GM06990 (cell line): Measurements from ENCODE around the gene DET1.
A peak's percentile ranks its signal among the peaks of the same experiment; 100 is the strongest.
"Not testable (repeated sequence)": the region's sequence is repeated elsewhere in the genome, so short reads cannot be mapped to it uniquely, and the experiment has no call there.

Experiments
- DNase-seq: peaks from one replicate; pipeline ENCODE4 v3.0.0-alpha.2; 2011; ENCODE audit not compliant: insufficient read length; ENCODE audit errors: extremely low read depth
- H3K27me3 ChIP-seq: replicated peaks from 2 replicates; pipeline ENCODE4 v1.6.0; 2011; ENCODE audit warnings: low read length; ENCODE audit not compliant: control insufficient read depth, insufficient read depth
- H3K36me3 ChIP-seq: 2 replicates; pipeline ENCODE4 v1.5.1; 2011; ENCODE audit warnings: low read length; ENCODE audit not compliant: control insufficient read depth, insufficient read depth
- H3K4me3 ChIP-seq: replicated peaks from 2 replicates; pipeline ENCODE4 v1.5.1; 2011; ENCODE audit warnings: low read depth, mild to moderate bottlenecking, control low read depth, low read length
- TF ChIP-seq, protein P1 (sequence below): IDR thresholded peaks from 2 replicates; pipeline ENCODE4 v1.5.1; 2011; ENCODE audit warnings: low read length, control low read depth, mild to moderate bottlenecking, inconsistent platforms; ENCODE audit not compliant: insufficient read depth, poor library complexity, severe bottlenecking

Gene DET1

DNA sequence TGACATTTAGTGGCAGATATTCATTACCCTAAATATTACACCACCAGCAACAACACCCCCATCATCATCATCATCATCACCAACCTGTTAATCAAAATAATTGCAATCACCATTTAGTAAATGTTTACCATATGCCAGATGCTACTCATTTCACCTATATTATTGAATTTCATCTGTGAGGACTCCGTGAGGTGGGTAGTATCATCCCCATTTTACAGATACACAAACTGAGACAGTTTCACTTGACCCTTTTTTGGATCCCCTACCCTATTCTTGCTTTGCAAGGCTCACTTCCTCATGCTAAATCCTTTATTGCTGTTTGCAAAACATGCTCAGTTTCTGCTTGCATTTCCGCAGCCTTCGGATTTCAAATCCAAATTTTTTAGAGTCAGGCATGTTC is 18.3 kb upstream of the DET1 start:
- Histone ChIP-seq H3K27me3 (no peaks in the 10 kb centered on the region), H3K4me3 (no peak overlapping the region), H3K36me3 (no peaks in the 10 kb centered on the region)
- DNase-seq = no peak
- TF ChIP-seq, protein P1, sequence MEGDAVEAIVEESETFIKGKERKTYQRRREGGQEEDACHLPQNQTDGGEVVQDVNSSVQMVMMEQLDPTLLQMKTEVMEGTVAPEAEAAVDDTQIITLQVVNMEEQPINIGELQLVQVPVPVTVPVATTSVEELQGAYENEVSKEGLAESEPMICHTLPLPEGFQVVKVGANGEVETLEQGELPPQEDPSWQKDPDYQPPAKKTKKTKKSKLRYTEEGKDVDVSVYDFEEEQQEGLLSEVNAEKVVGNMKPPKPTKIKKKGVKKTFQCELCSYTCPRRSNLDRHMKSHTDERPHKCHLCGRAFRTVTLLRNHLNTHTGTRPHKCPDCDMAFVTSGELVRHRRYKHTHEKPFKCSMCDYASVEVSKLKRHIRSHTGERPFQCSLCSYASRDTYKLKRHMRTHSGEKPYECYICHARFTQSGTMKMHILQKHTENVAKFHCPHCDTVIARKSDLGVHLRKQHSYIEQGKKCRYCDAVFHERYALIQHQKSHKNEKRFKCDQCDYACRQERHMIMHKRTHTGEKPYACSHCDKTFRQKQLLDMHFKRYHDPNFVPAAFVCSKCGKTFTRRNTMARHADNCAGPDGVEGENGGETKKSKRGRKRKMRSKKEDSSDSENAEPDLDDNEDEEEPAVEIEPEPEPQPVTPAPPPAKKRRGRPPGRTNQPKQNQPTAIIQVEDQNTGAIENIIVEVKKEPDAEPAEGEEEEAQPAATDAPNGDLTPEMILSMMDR = no peak

DNA sequence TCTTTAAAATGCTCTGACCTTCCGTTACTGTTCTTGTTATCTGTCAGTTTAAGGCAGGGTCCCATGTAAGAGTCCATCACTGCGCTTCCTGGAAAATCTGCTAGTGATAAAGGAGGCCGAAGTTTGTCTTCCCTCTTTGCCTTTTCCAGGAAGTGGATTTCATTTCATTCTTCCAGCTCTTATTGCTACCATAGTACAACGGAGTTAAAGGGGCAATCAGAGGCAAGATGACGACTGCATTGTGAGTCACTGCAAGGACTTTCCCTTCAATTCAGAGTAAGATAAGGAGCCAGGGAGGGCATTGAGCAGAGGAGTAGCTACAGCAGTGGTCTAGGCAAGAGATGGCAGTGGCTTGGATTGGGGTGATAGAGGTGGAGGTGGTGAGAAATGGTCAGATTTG is 17.2 kb upstream of the DET1 start:
- no peaks in the 10 kb centered on the region for H3K36me3 ChIP-seq
- no peaks in the 10 kb centered on the region for H3K27me3 ChIP-seq
- H3K4me3 ChIP-seq = no peak overlapping the region
- DNase-seq = no peak
- TF ChIP-seq, protein P1 = no peak

DNA sequence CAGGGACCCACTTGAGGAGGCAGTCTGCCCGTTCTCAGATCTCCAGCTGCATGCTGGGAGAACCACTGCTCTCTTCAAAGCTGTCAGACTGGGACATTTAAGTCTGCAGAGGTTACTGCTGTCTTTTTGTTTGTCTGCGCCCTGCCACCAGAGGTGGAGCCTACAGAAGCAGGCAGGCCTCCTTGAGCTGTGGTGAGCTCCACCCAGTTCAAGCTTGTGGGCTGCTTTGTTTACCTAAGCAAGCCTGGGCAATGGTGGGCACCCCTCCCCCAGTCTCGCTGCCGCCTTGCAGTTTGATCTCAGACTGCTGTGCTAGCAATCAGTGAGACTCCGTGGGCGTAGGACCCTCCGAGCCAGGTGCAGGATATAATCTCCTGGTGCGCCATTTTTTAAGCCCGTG is 13.1 kb upstream of the DET1 start:
- H3K4me3 ChIP-seq, DNase-seq, H3K27me3 ChIP-seq, H3K36me3 ChIP-seq: not testable (repeated sequence)

DNA sequence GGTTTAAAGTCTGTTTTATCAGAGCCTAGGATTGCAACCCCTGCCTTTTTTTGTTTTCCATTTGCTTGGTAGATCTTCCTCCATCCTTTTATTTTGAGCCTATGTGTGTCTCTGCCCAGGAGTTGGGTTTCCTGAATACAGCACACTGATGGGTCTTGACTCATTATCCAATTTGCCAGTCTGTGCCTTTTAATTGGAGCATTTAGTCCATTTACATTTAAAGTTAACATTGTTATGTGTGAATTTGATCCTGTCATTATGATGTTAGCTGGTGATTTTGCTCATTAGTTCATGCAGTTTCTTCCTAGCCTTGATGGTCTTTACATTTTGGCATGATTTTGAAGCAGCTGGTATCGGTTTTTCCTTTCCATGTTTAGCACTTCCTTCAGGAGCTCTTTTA is 11.5 kb upstream of the DET1 start:
- not testable (repeated sequence) for H3K36me3 ChIP-seq, DNase-seq, H3K4me3 ChIP-seq, H3K27me3 ChIP-seq

DNA sequence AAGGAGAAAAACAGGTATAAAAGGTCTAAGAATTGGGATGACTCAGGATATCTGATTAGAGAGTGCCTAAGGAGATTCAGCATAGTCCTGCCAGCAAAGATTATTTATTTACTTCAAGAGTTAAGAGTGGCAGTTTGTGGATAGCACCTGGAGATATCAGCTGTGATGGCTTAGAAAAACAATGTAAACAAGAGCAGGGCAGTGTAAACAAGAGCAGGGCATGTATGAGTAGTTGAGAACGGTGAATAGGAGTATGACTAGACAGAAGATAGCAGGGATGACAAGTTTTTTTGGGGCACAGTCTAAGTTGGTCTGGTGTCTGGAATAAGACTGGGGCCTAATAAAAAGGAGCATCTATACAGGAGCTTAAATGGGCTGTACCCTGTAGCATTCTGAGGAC is 1.5 kb upstream of the DET1 start:
- H3K4me3 ChIP-seq, DNase-seq, H3K36me3 ChIP-seq, H3K27me3 ChIP-seq: not testable (repeated sequence)

DNA sequence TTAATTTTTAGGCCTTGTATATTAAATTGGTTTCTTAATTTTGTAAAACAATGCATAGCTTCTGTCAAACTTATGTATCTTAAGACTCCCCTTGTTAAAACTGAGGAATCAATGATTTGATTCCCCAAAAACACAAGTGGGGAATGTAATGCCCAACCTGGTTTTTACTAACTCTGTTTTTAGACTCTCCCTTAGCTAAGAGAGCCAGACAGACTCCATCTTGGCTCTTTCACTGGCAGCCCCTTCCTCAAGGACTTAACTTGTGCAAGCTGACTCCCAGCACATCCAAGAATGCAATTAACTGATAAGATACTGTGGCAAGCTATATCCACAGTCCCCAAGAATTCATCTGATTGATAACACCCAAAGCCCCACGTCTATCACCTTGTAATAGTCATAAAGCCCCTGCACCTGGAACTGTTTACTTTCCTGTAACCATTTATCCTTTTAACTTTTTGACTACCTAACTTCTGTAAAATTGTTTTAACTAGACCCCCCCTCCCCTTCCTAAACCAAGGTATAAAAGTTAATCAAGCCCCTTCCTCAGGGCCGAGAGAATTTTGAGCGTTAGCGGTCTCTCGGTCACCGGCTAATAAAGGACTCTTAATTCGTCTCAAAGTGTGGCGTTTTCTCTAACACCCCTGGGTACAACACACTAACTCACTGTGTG is 768 bp downstream of the DET1 start:
- not testable (repeated sequence) for H3K27me3 ChIP-seq, H3K36me3 ChIP-seq, DNase-seq
- H3K4me3 ChIP-seq = peak overlapping the region; percentile 74

DNA sequence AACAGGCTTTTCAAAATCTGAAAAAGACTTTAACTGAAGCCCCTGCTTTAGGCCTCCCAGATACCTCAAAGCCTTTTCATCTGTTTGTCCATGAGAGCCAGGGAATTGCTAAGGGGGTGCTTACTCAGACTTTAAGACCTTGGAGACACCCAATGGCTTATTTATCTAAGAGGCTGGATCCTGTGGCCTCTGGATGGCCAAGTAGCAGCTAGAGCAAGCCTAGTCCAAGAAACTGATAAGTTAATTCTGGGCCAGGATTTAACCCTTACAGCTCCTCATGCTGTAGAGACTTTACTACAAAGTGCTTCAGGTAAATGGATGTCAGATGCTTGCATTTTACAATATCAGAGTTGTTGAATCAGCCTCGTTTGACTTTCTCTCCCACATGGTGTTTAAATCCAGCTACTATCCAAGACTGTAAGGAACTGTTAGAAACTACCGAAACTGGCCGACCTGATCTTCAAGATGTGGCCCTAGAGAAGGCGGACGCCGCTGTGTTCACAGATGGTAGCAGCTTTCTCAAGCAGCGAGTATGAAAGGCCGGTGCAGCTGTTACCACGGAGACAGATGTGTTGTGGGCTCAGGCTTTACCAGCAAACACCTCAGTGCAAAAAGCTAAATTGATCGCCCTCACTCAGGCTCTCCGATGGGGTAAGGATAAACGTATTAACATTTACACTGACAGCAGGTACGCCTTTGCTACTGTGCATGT is 3.3 kb downstream of the DET1 start:
- no peak for DNase-seq
- no peak overlapping the region for H3K4me3 ChIP-seq
- no peaks in the 10 kb centered on the region for H3K36me3 ChIP-seq
- H3K27me3 ChIP-seq = no peaks in the 10 kb centered on the region
- TF ChIP-seq, protein P1 = no peak

DNA sequence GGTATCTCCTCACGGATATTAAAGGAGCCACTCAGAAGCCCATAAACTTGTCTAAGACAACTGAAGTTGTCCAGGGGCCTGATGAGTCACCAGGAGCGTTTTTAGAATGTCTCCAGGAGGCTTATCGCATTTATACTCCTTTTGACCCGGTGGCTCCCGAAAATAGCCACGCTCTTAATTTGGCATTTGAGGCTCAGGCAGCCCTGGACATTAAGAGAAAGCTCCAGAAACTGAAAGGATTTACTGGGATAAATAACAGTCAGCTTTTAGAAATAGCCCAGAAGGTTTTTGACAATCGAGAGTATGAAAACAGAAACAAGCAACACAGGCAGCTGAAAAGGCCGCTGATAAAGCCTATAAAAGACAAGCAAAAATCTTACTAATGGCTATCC is 4.1 kb downstream of the DET1 start:
- TF ChIP-seq, protein P1 = no peak
- no peak for DNase-seq
- Histone ChIP-seq H3K27me3 (no peaks in the 10 kb centered on the region), H3K4me3 (no peak overlapping the region), H3K36me3 (no peaks in the 10 kb centered on the region)
